ENCODE data around the gene NABP1. TPM values are rescaled to one million over a fixed set of nuclear protein-coding genes. Genes with fewer than 3 reads are reported as not detected.

NABP1 gene
- 19.3 and 19.6 TPM in 2 replicates for polyA plus RNA-seq

GRCh38 chr2:191677646-191678436, at the start of gene NABP1:
TSS of gene NABP1 (plus strand) at chr2:191678136. CDS start at chr2:191678615, 479 bp downstream.

Other genes starting within 250 kb of the NABP1 start
- gene CAVIN2, start 169.0 kb downstream of the NABP1 start, polyA plus RNA-seq = 0.55 TPM in 1 of 2 replicates, not detected in the other

Data from Purkinje cell (primary cell).